ENCODE data around the gene UNCX. TPM values are rescaled to one million over a fixed set of nuclear protein-coding genes. Genes with fewer than 3 reads are reported as not detected.

The UNCX gene
- total RNA-seq, 1 donor from 2014 or later: not detected

DNA sequence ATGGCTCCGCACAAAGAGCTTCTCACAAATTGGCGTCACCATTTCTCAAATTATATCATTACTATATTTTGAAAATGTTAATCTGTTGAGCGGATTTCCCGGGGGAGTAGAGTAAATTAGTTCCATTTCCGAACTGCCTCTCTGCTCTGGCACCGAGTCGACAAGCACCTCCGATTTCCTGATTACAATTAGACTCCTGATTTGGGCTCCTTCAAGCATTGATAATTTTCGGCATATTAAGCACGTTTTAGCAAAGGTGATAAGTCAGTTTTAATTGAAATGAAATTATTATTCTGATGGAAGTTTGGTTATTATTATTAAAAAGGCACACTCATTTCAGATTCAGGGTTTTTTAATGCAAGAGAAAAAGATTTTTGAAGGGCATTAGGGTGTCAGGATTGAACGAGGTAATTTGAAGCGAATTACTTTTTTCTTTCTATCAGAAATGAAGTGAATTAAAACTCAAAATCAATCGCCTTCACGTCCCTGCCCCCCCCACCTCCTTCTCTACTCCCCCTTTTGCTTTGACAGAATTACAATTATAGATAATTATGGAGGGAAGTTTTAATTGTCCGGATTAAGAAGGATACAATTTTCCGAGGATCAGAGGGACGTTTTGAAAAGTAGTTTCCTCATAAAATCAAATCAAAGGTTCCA lies 4.0 kb upstream of the UNCX start:
- DNase-seq (ENCODE audit: missing footprints): no peak
- ATAC-seq: no peak
- intact Hi-C loops (cut with DNase I): loop anchor here (5.0 to 10.0 kb wide), 3 partner anchors 184 to 246 kb away; no protein-coding TSS in a partner anchor

DNA sequence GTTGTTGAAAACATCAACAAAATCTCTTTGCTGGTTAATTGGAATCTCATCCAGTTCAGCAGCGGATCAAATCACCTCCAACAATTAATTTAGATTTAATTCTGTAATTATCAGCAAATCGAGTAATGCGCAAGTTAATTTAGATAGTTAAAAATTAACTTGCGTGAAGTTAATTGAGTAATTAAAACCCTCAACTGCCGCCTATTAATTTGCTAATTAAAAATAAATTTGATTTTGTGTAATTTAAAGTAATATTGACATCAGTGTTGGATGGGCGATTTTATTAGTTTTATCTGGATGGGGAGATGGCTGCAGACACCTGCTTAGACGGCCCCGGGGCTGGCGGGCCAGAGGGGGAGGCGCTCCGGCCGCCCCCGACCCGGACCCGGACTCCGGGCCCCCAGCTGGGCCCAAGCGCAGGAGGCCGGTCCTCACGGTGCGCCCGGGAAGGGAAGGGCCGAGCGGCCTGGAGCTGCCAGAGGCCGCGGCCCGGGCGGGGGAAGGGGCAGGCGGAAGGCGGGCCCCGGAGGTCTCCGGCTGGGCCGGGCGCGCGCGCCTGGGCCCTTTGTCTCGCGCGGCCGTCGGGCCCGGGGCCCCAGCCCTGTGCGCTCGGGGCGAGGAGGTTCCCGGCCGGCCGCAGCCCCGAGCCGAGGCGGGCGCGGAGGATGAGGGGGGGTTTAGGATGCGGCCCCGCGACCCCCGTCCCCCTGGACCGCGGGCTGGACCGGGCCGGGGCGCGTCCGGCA lies 3.3 kb upstream of the UNCX start:
- no peak for ATAC-seq
- DNase-seq (ENCODE audit: missing footprints): no peak
- intact Hi-C loops (cut with DNase I): loop anchor here (5.0 to 10.0 kb wide), 3 partner anchors 183 to 245 kb away; no protein-coding TSS in a partner anchor

DNA sequence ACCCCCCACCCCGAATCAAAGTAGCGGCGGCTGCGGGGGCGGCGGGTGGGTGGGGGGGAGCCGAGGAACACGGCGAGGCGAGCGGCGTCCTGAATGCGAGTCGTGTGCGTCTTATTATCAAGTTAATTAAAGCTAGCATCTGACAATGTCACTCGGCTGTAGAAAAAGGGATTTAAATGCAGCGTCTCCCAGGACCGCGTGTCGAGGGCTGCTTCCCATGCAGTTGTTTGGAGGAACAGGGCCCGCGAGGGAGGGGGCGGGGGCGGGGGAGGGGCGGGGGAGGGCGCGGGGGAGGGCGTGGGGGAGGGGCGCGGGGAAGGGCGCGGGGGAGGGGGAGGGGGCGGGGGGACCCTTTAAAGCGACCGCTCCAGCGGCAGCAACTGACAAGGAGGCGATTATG lies 2.7 kb upstream of the UNCX start:
- ATAC-seq: no peak
- DNase-seq (ENCODE audit: missing footprints): no peak
- intact Hi-C loops (cut with DNase I): loop anchor here (5.0 to 10.0 kb wide), 3 partner anchors 182 to 245 kb away; no protein-coding TSS in a partner anchor

DNA sequence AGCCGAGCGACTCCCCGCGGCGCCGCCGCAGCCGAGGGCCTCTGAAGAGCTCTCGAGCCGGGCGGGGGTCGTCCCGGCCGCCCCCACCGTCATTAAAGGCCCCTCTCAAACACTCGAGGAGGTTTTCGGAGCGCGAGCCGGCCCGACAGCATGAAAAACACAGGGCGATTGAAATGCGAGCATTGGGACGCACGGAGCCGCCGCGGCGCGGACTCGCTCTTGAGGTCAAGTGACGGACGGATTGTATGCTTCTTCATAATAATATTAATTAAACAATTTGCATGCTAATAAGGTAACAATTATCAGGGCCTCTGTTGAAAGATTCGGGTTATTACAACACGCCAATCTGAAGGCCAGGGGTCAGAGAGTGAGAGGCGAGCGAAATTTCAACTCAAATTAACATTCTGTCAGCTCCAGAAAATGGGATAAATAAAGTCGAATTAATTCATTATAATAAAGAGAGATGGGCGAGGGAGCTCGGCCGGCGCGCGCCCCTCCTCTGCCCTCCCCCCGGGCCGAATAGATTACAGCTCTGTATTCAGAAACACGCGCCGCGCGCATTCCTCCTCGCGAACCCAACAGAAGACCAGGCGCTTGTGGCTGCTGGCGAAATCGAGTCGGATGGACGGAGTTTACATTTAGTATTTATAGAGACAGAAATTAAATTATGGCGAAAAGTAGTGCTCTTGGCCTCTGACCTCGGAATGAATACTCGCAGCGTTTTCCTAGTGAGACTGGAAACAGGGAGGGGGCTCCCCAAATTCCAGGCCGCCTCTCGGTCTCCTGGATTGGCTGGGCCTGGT lies 2.1 kb upstream of the UNCX start:
- ATAC-seq: no peak
- DNase-seq (ENCODE audit: missing footprints): no peak
- intact Hi-C loops (cut with DNase I): no loop called here

DNA sequence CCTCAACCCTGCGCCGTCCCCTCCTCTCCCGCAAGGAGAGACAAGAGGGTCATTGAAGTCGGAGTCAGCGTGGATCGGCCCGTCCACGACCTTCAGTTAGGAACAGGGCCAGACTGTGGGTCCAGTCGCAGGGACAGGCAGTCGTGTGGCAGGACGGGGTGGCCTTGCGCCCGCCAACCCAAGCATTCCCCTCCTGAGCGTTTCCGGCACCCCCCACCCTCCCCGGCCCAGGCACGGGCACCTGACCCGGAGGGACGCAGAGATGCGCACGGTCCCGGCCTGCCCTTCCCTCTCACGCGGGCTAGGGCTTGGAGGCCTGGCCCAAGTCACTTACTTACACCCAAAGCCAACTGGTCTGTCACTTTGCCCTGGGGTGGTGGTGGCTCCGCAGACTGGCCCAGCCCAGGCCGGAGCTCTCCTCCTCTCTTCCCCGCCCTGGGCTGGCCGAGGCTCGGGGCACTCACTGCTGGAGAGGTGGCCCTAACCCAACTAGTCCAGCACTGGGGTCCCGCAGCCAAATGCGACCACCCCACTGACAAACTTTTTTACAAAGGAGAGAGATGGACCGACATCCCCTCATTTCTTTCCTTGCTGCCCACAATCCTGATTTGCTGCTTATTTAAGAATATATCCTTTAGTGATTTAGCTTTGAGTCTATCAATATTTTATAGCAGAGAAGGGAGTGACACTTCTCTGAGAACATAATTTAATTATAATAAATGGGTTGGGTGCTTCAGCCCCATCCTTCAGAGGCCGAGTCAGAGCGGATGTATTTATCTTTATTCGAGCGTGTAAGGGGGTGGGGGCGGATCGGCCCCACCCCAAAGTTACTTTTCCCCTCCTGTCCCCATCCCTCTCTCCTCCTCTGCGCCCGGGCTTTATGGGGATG lies 1.2 kb upstream of the UNCX start:
- DNase-seq (ENCODE audit: missing footprints) (no peak), ATAC-seq (no peak)

DNA sequence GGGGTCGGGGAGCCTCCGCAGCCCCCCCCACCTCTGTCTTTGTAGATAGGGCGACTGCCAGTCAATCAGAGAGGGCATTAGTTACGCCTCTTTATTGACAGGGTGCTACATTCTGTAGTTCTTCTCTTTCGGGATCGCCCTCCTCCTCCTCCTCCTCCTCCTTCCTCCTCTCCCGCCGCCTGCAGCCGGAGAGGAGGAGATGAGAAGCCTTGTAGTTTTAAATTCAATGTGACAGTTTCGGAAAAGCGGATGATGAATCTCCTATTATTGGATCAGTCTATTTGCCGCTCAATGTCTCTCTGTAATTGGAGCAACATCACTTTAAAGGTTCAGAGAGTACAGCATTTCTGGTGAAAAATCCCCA lies 587 bp upstream of the UNCX start:
- no peak for ATAC-seq
- DNase-seq (ENCODE audit: missing footprints): no peak
- intact Hi-C loops (cut with DNase I): no loop called here

More for the DNA sequence above, 1.2 kb upstream of the UNCX start:
- intact Hi-C loops (cut with DNase I): no loop called here

DNA sequence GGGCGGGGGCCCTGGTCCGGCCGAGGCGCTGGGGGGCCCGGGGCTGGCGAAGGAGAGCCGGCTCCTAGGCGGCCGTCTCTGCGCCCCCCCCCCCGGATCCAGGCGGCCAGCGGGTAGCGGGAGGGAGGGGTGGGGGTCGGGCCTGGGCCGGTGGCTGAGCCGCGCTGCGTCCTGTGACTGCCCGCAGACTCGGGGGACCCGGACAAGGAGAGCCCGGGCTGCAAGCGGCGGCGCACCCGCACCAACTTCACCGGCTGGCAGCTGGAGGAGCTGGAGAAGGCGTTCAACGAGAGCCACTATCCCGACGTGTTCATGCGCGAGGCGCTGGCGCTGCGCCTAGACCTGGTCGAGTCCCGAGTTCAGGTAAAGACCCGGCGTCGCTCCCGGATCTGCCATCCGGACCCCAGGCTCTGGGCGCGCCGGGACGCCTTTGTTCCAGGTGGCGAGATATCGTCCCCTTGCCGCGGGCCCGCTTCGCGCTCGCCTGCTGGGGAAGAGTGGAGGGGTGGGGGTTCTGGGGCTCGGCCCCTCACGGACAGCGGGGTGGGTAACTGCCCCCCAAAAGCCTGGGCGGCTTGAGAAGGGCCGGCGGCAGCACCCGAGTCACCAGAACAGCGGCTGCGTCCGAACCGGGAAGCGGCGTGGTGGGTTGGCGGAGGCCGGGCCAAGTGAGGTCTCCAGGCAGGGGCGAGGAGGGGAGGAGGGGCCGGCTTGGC lies 819 bp downstream of the UNCX start:
- intact Hi-C loops (cut with DNase I): no loop called here
- ATAC-seq: no peak
- peak; percentile 65 for DNase-seq (ENCODE audit: missing footprints)

DNA sequence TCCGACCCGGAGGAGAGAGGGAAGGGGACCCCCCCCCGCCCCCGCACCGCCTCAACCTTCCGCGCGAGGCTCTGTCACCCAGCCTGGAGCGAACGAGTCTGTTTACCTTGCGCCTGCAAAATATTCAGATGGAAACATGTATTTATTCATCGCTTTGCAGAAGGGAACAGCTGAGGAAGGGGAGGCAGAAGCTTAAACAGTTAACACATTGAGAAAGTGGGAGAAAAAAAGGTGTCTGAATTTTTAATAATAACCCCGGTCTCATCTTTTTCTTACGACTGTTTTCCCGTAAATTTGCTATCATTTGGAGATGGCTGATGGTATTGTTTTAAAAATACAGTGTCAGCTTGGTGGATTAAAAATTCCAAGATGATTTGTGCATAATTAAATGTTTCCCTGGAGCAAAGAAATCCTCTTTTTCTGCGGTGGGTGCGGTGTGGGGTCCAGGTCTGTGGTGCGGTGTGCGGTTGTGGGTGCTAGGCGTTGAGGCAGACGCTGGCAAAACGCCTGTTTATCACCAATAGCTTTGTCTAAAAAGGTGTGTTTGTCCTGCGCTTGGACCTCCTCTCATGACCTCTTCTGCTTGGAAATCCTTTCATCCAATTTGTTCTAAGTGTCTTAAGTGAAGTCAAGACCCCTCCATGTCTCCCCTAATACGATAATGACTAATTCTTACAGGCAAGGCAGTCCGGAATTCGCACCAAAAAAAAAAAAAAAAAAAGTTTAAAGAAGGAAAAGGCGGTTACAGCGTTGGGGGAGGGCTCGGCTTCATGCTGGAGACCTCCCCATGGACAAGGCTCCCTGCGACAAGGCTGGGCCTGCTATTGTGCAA lies 1.6 kb downstream of the UNCX start:
- ATAC-seq: no peak
- no peak for DNase-seq (ENCODE audit: missing footprints)
- intact Hi-C loops (cut with DNase I): no loop called here

DNA sequence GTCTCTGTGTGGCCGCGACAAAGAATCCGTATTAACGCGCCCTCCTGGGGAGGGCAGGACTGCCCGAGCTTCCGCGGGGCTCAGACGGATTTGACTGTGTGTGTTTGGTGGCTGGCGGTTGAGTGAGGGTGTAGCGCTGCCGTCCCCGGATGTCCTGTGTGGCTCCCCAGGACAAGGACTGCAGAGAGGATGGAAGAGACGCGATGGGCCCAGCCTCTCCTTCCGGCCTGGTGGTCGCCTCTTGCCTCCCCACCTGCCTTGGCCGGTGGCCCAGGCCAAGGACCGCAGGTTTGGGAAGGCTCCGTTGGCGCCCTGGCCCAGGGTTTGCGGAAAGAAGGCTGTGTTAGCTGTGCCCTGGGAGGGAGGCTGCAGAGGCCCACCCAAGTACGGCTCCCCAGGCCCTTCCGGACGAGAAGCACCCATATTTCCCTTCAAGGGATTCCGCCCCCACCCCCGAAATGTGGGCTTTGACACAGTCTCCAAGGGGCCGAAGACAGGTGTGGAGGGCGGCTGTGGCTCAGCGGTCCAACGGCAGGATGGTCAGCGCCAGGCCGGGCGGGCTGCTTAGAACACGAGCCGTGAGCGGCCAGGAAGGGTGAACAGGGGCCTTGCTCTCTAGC lies 2.3 kb downstream of the UNCX start:
- ATAC-seq: no peak
- peak; percentile 15 for DNase-seq (ENCODE audit: missing footprints)
- intact Hi-C loops (cut with DNase I): no loop called here

DNA sequence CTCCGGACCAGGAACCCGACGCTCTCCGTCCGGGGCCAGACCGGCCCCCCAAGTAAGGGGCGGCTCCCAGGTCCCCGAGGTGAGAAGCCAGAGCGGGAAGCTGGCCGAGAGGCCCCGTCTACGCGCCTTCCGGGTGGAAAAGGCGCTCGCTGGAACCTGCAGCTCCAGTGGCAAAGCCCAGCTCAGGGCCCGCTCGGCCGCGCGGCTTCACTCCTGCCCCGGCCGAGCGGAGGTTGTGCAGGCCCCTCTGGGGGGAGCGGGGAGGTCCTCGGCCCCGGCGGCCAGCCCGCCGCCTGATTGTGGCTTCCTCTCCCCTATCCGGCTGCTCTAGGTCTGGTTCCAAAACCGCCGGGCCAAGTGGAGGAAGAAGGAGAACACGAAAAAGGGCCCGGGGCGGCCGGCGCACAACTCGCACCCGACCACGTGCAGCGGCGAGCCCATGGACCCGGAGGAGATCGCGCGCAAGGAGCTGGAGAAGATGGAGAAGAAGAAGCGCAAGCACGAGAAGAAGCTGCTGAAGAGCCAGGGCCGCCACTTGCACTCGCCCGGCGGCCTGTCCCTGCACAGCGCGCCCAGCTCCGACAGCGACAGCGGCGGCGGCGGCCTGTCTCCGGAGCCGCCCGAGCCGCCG lies 2.9 kb downstream of the UNCX start:
- ATAC-seq (no peak), DNase-seq (ENCODE audit: missing footprints) (peak; percentile 43)
- intact Hi-C loops (cut with DNase I): no loop called here

DNA sequence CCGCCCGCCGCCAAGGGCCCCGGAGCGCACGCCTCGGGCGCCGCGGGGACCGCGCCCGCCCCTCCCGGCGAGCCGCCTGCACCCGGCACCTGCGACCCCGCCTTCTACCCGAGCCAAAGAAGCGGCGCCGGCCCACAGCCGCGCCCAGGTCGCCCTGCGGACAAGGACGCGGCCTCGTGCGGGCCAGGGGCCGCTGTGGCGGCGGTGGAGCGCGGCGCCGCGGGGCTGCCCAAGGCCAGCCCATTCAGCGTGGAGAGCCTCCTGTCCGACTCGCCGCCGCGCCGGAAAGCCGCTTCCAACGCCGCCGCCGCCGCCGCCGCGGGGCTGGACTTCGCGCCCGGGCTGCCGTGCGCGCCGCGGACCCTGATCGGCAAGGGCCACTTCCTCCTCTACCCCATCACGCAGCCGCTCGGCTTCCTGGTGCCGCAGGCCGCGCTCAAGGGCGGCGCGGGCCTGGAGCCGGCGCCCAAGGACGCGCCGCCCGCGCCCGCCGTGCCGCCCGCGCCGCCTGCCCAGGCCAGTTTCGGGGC lies 3.5 kb downstream of the UNCX start:
- ATAC-seq: no peak
- intact Hi-C loops (cut with DNase I): no loop called here
- DNase-seq (ENCODE audit: missing footprints): peak; percentile 11

DNA sequence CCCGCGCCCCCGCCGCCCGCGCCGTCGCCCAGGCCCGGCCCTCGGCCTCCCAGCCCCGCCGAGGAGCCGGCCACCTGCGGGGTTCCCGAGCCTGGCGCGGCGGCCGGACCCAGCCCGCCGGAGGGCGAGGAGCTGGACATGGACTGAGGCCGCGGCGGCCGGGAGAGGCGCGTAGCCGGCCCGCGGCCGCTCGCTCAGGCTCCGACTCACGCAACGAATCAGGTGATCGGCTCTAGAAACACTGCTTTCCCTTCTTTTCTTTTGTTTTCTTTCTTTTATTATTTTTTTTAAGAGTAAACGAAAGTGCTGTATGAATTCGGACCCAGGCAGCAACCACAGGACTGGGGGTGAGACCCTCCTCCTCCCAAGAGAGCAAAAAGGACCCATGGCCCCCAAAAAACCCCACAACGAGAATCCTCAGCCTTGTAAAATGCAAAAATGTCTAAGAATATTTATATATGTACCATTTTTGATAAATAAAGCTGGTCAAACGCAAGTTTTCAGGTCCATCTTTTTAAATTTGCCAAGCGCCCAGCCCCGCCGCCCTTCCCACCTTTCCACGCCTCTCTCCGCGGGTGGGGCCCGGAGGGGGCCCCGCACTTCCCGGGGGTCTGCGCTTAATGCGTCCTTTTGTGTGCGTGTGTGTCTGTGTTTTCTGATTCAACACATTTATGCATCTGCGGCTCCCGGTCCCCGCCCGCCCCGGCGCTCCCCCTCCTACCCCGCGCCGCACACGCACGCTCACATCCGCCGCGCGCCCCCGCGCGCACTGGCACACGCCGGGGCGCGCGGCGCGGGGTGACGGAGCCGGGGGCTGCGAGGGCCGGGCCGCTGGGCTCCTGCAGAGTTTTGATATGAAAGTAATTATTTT lies 4.4 kb downstream of the UNCX start:
- intact Hi-C loops (cut with DNase I): no loop called here
- peak; percentile 15 for DNase-seq (ENCODE audit: missing footprints)
- no peak for ATAC-seq

DNA sequence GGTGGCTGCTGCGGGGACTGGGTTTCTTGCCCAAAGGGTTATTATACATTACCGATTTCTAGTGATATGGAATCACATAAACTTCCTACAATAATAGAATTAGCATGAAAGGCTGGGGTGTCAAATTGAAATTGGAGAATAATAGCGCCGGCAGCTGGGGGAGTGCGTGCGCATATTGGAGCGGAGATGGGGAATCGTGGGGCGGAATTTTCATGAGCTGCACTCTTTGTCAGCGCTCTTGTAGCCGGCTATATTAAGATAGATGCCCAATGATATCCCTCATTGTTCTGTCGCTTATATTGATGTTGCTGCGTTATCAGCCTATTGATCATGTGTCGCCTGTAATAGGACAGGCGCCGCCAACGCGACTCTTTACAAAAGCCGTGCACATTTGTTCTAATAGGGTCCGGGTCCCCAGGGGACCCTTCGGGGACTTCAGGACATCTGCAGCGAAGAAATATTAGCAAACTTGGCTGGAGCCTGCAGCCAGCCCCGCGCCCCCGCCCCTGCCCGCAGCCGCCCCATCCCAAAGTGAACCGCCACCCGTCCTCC lies 5.1 kb downstream of the UNCX start:
- ATAC-seq (no peak), DNase-seq (ENCODE audit: missing footprints) (peak; percentile 43)
- intact Hi-C loops (cut with DNase I): no loop called here

DNA sequence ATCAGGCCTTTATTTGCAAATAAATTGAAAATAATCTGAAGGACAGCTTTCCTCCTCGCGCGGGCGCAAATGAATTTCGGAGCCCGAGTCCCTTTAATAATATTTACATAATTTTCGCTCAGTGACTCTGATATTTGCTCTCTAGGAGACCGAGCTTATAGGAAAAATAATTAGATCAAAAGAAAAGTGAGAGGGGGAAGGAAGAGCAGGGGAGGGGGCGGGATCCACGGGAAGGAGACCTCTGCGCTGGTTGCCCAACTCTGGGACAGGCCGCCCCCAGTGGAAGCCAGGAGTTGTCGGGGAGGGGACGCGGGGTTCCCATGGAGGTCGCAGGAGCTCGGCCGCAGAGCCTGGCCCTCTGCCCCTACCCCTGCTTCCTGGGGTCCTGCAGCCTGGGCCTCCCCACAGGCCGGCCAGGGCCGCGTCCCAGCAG lies 5.8 kb downstream of the UNCX start:
- intact Hi-C loops (cut with DNase I): no loop called here
- DNase-seq (ENCODE audit: missing footprints): no peak
- ATAC-seq: no peak
